ENCODE results near the gene OSBP2.
A peak's percentile ranks its signal among the peaks of the same experiment; 100 is the strongest.

Gene OSBP2

GRCh38 chr22:30940685-30941362, 246.2 kb downstream of the OSBP2 start:
- DNase-seq (ENCODE audit: low spot score) = no peak

- DNase-seq (ENCODE audit: low spot score) = no peak
Measured at GRCh38 chr22:30941363-30941740, 246.7 kb downstream of the OSBP2 start.

- DNase-seq (ENCODE audit: low spot score) = no peak
Measured at GRCh38 chr22:30943368-30943767, 248.7 kb downstream of the OSBP2 start.

DNA sequence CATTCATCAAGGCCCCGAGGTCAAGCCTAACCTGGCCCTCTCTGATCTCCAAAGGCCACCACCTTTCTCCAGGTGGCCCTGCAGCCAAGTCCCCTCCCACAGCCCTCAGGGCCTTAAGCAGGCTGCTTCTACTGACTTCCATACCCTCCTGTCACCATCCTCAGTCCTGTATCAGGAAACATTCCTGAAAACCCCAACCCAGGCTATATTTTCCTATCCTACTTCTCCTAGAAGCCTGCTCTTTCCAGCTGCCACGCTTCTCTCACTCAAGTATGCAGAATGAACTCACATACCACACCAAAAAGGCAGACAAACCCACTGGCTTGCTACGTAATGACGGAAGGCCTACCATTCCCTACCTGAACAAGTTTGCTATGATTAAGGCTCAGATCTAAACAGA, 250.3 kb downstream of the OSBP2 start:
- DNase-seq (ENCODE audit: low spot score) = no peak

DNA sequence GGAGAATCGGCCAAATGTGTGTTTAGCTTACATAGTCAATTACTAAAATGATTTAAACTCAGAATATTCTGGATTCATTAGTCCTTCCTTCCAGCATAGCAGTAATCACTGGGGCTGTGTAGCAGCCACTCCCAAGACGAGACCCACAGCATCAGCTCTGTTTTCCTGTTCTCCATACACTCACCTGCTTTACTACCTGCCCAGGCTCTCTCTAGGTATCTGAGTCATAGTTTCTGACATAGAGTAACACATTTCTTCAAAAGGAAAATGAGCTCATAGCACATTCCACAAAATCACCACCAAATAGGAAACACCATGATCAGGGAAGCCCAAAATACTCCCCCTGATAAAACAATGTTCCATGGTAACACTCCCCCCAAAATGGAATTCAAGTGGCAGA, 251.0 kb downstream of the OSBP2 start:
- no peak for DNase-seq (ENCODE audit: low spot score)

GRCh38 chr22:30946354-30946753, 251.7 kb downstream of the OSBP2 start:
- no peak for DNase-seq (ENCODE audit: low spot score)

DNA sequence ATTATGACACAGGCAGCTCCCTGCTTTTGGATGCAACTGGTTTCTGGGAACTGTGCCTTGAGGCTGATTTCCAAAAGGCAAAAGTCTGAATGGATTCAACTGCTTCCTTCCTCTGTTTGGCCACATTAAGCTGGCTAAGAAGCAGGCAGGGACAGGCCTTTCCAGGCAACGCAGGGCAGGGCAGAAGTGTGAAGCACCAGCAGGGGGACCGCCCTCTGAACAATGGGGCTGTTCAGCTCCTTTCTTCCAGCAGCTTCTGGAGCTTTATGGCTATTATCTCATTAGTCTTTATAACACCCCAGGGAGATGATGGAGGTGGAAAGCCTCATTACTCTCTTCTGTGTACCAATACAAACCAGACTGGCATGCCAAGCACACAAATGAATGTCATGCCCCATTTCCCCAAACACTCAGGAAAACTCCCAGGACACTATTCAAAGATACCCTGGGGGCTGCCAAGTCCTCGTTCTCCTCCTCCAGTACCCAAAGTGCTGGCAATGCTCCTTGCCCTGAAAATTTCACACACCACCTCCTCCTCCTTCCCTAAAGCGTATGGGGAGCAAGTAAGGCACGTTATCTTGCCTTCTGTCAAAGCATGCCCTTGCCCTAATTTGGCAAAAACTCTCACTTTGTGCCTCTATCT, 252.6 kb downstream of the OSBP2 start:
- peak; percentile 78 for DNase-seq (ENCODE audit: low spot score)

DNA sequence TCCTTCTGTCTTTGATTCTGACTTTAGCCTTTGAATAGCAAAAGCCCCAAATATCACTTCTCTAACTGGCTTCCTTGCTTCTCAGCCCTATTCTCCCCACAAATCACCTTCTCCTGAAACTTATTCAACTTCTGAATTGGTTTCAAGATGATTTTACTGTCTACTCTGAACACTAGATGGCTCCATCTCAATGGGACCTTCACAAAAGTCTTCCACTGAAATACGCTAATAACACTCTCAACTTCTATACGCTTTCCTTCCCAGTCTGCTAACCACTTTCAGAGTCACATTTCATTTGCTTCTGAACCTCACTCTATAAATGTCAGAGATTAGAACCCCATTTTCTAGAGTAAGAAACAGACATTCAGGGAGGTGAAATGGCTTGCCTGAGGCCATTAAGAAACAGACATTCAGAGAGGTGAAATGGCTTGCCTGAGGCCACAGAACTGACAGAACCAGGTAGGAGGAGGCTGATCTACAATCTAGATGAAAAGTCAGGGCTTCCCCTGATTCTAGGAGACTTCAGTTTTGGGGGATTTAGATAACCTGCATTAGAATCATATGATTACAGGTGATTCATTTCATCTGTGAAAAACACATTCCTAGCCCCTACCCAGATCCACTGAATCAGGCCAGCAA, 253.3 kb downstream of the OSBP2 start:
- no peak for DNase-seq (ENCODE audit: low spot score)

DNA sequence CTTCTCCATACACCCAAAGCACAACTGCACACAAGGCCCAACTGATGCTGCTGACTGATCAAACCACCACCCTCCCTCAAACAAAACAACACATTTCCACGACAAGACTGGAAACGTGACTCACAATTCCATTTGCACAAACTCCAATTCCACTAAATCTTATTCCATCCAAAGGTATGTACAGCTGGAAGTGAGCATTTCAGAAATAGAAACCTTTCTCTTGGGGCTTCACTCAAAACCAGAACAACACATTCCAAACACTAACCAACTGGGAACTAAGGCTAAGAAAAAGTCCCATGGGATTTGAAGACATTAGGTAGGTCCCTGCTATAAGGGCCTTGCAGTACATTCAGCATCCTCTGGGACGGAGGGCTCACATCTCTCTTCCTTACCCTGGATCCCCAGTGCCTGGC, 254.3 kb downstream of the OSBP2 start:
- DNase-seq (ENCODE audit: low spot score) = no peak

DNA sequence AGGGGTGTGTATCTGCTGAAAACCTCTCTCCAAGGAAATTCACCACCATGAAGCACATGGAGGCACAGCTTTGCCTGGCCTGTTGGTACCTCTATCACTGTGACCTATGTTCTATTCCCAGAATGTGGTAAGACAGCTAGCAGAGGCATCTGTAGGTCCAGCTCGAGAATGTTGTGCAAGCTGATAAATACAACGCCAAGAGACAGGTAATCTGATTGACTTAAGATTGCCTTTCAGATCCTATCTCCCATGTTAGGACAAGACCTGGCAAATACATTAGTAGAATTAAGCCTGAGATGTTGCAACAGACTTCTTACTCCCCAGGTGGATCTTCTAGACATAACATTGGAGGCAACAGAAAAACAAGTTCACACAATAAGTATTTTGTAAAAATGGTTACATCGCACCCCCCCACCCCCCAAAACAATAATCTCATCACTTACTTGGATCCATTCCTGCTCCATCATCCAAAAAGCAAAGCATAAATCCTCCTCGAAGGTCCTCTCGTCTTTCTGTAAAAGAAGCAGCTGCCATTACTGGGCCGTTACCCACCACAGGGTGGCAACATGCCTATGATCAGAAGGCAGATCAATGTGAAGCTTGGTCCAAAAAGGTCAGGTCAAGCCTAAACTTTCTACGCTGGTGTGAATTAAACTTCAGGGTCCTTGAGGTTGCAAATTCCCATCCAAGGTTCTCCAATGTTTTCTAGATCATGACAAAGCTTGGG, 255.4 kb downstream of the OSBP2 start:
- no peak for DNase-seq (ENCODE audit: low spot score)

- no peak for DNase-seq (ENCODE audit: low spot score)
Measured at GRCh38 chr22:30953206-30953605, 258.5 kb downstream of the OSBP2 start.

- no peak for DNase-seq (ENCODE audit: low spot score)
Measured at GRCh38 chr22:30955153-30955552, 260.5 kb downstream of the OSBP2 start.
